Dendritic cell treated with granulocyte-macrophage colony-stimulating factor and Interleukin-4, amounts not matched to agents 40 ng/mL and 50 ng/mL, for 4 days (primary cell): Measurements from ENCODE around the gene BEGAIN.

Experiments used
- H3K27ac Mint-ChIP-seq: one replicate; pipeline ENCODE4 v1.8.0; 2022; ENCODE audit warnings: mild to moderate bottlenecking, mixed read lengths
- H3K27me3 Mint-ChIP-seq: one replicate; pipeline ENCODE4 v1.8.0; 2022; ENCODE audit warnings: mild to moderate bottlenecking, mixed read lengths
- H3K36me3 Mint-ChIP-seq: one replicate; pipeline ENCODE4 v1.8.0; 2022; ENCODE audit warnings: low read depth, mixed read lengths
- H3K4me1 Mint-ChIP-seq: one replicate; pipeline ENCODE4 v1.8.0; 2022; ENCODE audit warnings: low read depth, mixed read lengths
- H3K4me3 Mint-ChIP-seq: one replicate; pipeline ENCODE4 v1.8.0; 2022; ENCODE audit warnings: mild to moderate bottlenecking, moderate library complexity, mixed read lengths
- H3K9me3 Mint-ChIP-seq: one replicate; pipeline ENCODE4 v1.8.0; 2022; ENCODE audit warnings: mixed read lengths
- intact Hi-C: fragments of 100-400 bp; cut with micrococcal nuclease; formaldehyde crosslinking; loops from one replicate; pipeline ENCODE4 v1.15.0; 2022

Gene BEGAIN

GRCh38 chr14:100619396-100620254 lies 32.4 kb upstream of the BEGAIN start:
- Mint-ChIP-seq H3K4me1 (peaks cover 65% of the 10 kb centered on the region), H3K4me3 (no peak overlapping the region)
- intact Hi-C loops: loop anchor here (5.0 kb wide), 1 partner anchor 72 kb away; no protein-coding TSS in a partner anchor

GRCh38 chr14:100618763-100619320 lies 31.6 kb upstream of the BEGAIN start:
- H3K27me3 Mint-ChIP-seq: peaks cover 60% of the 10 kb centered on the region
- intact Hi-C loops: loop anchor here (5.0 kb wide), 1 partner anchor 72 kb away; no protein-coding TSS in a partner anchor
- H3K27ac Mint-ChIP-seq: peak overlapping the region; percentile 77
- peaks cover 65% of the 10 kb centered on the region for H3K4me1 Mint-ChIP-seq
- H3K4me3 Mint-ChIP-seq: no peak overlapping the region
- no peaks in the 10 kb centered on the region for H3K36me3 Mint-ChIP-seq
- H3K9me3 Mint-ChIP-seq: no peaks in the 10 kb centered on the region

More at GRCh38 chr14:100619396-100620254, 32.4 kb upstream of the BEGAIN start:
- Mint-ChIP-seq H3K27me3 (peaks cover 67% of the 10 kb centered on the region), H3K27ac (no peak overlapping the region), H3K9me3 (no peaks in the 10 kb centered on the region), H3K36me3 (no peaks in the 10 kb centered on the region)

- Mint-ChIP-seq H3K27me3 (peaks cover 54% of the 10 kb centered on the region), H3K36me3 (no peaks in the 10 kb centered on the region), H3K9me3 (no peaks in the 10 kb centered on the region), H3K4me1 (peaks cover 65% of the 10 kb centered on the region), H3K27ac (peak overlapping the region; percentile 77), H3K4me3 (peak overlapping the region; percentile 42)
- intact Hi-C loops: loop anchor here (5.0 kb wide), 1 partner anchor 71 kb away; no protein-coding TSS in a partner anchor
Measured at GRCh38 chr14:100618318-100618693, 31.1 kb upstream of the BEGAIN start.

- H3K27me3 Mint-ChIP-seq: peaks cover 51% of the 10 kb centered on the region
- peak overlapping the region; percentile 10 for H3K4me3 Mint-ChIP-seq
- intact Hi-C loops: loop anchor here (5.0 kb wide), 1 partner anchor 70 kb away; no protein-coding TSS in a partner anchor
- H3K4me1 Mint-ChIP-seq: peaks cover 63% of the 10 kb centered on the region
- H3K27ac Mint-ChIP-seq: peak overlapping the region; percentile 77
- no peaks in the 10 kb centered on the region for H3K36me3 Mint-ChIP-seq
- H3K9me3 Mint-ChIP-seq: no peaks in the 10 kb centered on the region
Measured at GRCh38 chr14:100617410-100618317, 30.4 kb upstream of the BEGAIN start.

GRCh38 chr14:100616854-100617409 lies 29.7 kb upstream of the BEGAIN start:
- Mint-ChIP-seq H3K27me3 (peaks cover 53% of the 10 kb centered on the region), H3K36me3 (no peaks in the 10 kb centered on the region), H3K9me3 (no peaks in the 10 kb centered on the region), H3K4me3 (no peak overlapping the region), H3K27ac (peak overlapping the region; percentile 77), H3K4me1 (peaks cover 56% of the 10 kb centered on the region)
- intact Hi-C loops: loop anchor here (5.0 kb wide), 1 partner anchor 70 kb away; no protein-coding TSS in a partner anchor

GRCh38 chr14:100615736-100616695 lies 28.8 kb upstream of the BEGAIN start:
- Mint-ChIP-seq H3K27me3 (peaks cover 50% of the 10 kb centered on the region), H3K27ac (no peak overlapping the region), H3K36me3 (no peaks in the 10 kb centered on the region), H3K4me3 (no peak overlapping the region), H3K4me1 (peaks cover 50% of the 10 kb centered on the region), H3K9me3 (no peaks in the 10 kb centered on the region)
- intact Hi-C loops: loop anchor here (5.0 kb wide), 1 partner anchor 69 kb away; no protein-coding TSS in a partner anchor

- no peaks in the 10 kb centered on the region for H3K9me3 Mint-ChIP-seq
- peaks cover 46% of the 10 kb centered on the region for H3K4me1 Mint-ChIP-seq
- peaks cover 46% of the 10 kb centered on the region for H3K27me3 Mint-ChIP-seq
- no peaks in the 10 kb centered on the region for H3K36me3 Mint-ChIP-seq
- H3K4me3 Mint-ChIP-seq: no peak overlapping the region
- intact Hi-C loops: loop anchor here (5.0 kb wide), 1 partner anchor 68 kb away; no protein-coding TSS in a partner anchor
- no peak overlapping the region for H3K27ac Mint-ChIP-seq
Measured at GRCh38 chr14:100614803-100615202, 27.6 kb upstream of the BEGAIN start.

GRCh38 chr14:100612986-100613385 lies 25.8 kb upstream of the BEGAIN start:
- Mint-ChIP-seq H3K4me3 (no peak overlapping the region), H3K4me1 (peaks cover 31% of the 10 kb centered on the region), H3K36me3 (no peaks in the 10 kb centered on the region), H3K9me3 (no peaks in the 10 kb centered on the region), H3K27me3 (peaks cover 40% of the 10 kb centered on the region), H3K27ac (no peak overlapping the region)
- intact Hi-C loops: no loop called here

- H3K4me3 Mint-ChIP-seq: no peak overlapping the region
- peaks cover 26% of the 10 kb centered on the region for H3K4me1 Mint-ChIP-seq
- H3K27ac Mint-ChIP-seq: no peak overlapping the region
- no peaks in the 10 kb centered on the region for H3K36me3 Mint-ChIP-seq
- intact Hi-C loops: no loop called here
- H3K27me3 Mint-ChIP-seq: peaks cover 43% of the 10 kb centered on the region
- H3K9me3 Mint-ChIP-seq: no peaks in the 10 kb centered on the region
Measured at GRCh38 chr14:100611811-100612480, 24.7 kb upstream of the BEGAIN start.

GRCh38 chr14:100610511-100611217 lies 23.4 kb upstream of the BEGAIN start:
- Mint-ChIP-seq H3K4me1 (peaks cover 26% of the 10 kb centered on the region), H3K27ac (peak overlapping the region; percentile 32), H3K27me3 (peaks cover 44% of the 10 kb centered on the region), H3K4me3 (no peak overlapping the region), H3K36me3 (no peaks in the 10 kb centered on the region), H3K9me3 (no peaks in the 10 kb centered on the region)
- intact Hi-C loops: no loop called here

GRCh38 chr14:100609941-100610391 lies 22.7 kb upstream of the BEGAIN start:
- no peaks in the 10 kb centered on the region for H3K9me3 Mint-ChIP-seq
- intact Hi-C loops: no loop called here
- peaks cover 45% of the 10 kb centered on the region for H3K27me3 Mint-ChIP-seq
- H3K4me1 Mint-ChIP-seq: peaks cover 26% of the 10 kb centered on the region
- no peaks in the 10 kb centered on the region for H3K36me3 Mint-ChIP-seq
- no peak overlapping the region for H3K4me3 Mint-ChIP-seq
- H3K27ac Mint-ChIP-seq: no peak overlapping the region
